Measurements from ENCODE around the gene C6orf15. TPM values are rescaled to one million over a fixed set of nuclear protein-coding genes. Genes with fewer than 3 reads are reported as not detected.

The C6orf15 gene
- total RNA-seq, 2 experiments from 2014 or later = not detected

Other genes starting within 250 kb of the C6orf15 start
- gene DDR1, start 228.1 kb downstream of the C6orf15 start, total RNA-seq = 1 to 10 TPM; 6.3 to 7.4 TPM
- gene GTF2H4, start 204.4 kb downstream of the C6orf15 start, total RNA-seq = 10 to 100 TPM; 30.0 to 30.1 TPM
- 10 to 100 TPM; 38.4 to 38.8 TPM for gene VARS2, start 198.3 kb downstream of the C6orf15 start, total RNA-seq
- not detected for gene SFTA2, start 180.4 kb downstream of the C6orf15 start, total RNA-seq
- not detected for gene MUCL3, start 171.6 kb downstream of the C6orf15 start, total RNA-seq
- not detected for gene MUC21, start 128.9 kb downstream of the C6orf15 start, total RNA-seq
- not detected for gene MUC22, start 102.1 kb downstream of the C6orf15 start, total RNA-seq
- gene PSORS1C1, start 2.2 kb upstream of the C6orf15 start, total RNA-seq = not detected
- gene CDSN, start 7.9 kb upstream of the C6orf15 start, total RNA-seq = not detected
- not detected for gene PSORS1C2, start 26.5 kb upstream of the C6orf15 start, total RNA-seq
- gene CCHCR1, start 45.2 kb upstream of the C6orf15 start, total RNA-seq = 10 to 100 TPM; 36.5 to 41.9 TPM
- gene TCF19, start 46.0 kb upstream of the C6orf15 start, total RNA-seq = 100 to 1,000 TPM; 122 to 125 TPM
- gene POU5F1, start 58.1 kb upstream of the C6orf15 start, total RNA-seq = not detected
- 1,000 to 10,000 TPM; 1,075 to 1,135 TPM for gene HLA-C, start 159.5 kb upstream of the C6orf15 start, total RNA-seq
- 1,000 to 10,000 TPM; 3,406 to 3,473 TPM for gene HLA-B, start 244.6 kb upstream of the C6orf15 start, total RNA-seq

Measured in activated CD8-positive, alpha-beta T cell treated with anti-CD3 and anti-CD28 coated beads, Interleukin-2, amount 10 ng/mL, durations not matched to agents 7 days and 5 days (primary cell).